Endothelial cell of umbilical vein (primary cell): ENCODE measurements around the gene SERTAD1. TPM values are rescaled to one million over a fixed set of nuclear protein-coding genes. Genes with fewer than 3 reads are reported as not detected.

Experiments used
- BruUV-seq: library from RNA; stranded (reverse); fragments of 400-500 nt; replicated peaks from 2 replicates; lab custom pipeline; 2021; lab: Mats Ljungman, UMichigan
- CTCF ChIA-PET: fragments of 300-600, 350-600 bp; sonication (Branson Sonifier 250); formaldehyde crosslinking; loops from one replicate; lab custom pipeline; 2021; ENCODE audit warnings: antibody characterized with exemption, inconsistent platforms; lab: Charles Lee
- POLR2A ChIA-PET: fragments of 300-600, 350-600 bp; sonication (Branson Sonifier 250); formaldehyde crosslinking; loops from one replicate; lab custom pipeline; 2021; ENCODE audit warnings: antibody characterized with exemption, inconsistent platforms; lab: Charles Lee
- DNase-seq: peaks from one replicate; pipeline ENCODE4 v3.0.0-alpha.2; 2011; ENCODE audit warnings: low read depth, low spot score
- FAIRE-seq: peaks from 2 replicates; lab custom pipeline; 2011; peaks lifted over from hg19 to GRCh38; lab: Jason Lieb, UNC
- H2AFZ ChIP-seq: 2 replicates; pipeline ENCODE4 v1.6.0; 2012; ENCODE audit warnings: low read depth, low read length, control low read depth, inconsistent platforms
- H3K27ac ChIP-seq: 2 replicates; pipeline ENCODE4 v1.5.1; 2011; ENCODE audit warnings: low read depth, mild to moderate bottlenecking, control low read depth, low read length, moderate library complexity; ENCODE audit not compliant: insufficient read depth
- H3K27me3 ChIP-seq, 2 experiments: 2 replicates each; pipeline versions ENCODE4 v1.6.0 to v1.6.1; 2011; ENCODE audit warnings: low read length in 2 of 2, mixed read lengths in 1 of 2; ENCODE audit not compliant: control insufficient read depth in 2 of 2, insufficient read depth in 2 of 2
- H3K36me3 ChIP-seq, 2 experiments: 2 replicates in 1 of 2; 3 replicates in 1 of 2; pipeline ENCODE4 v1.5.1; 2011; ENCODE audit warnings: low read length in 2 of 2, mild to moderate bottlenecking in 1 of 2, moderate library complexity in 1 of 2; ENCODE audit not compliant: control insufficient read depth in 2 of 2, insufficient read depth in 2 of 2; ENCODE audit errors: extremely low read depth in 1 of 2
- H3K4me1 ChIP-seq: 3 replicates; pipeline ENCODE4 v1.5.1; 2011; ENCODE audit warnings: mild to moderate bottlenecking, low read length; ENCODE audit not compliant: control insufficient read depth, insufficient read depth; ENCODE audit errors: extremely low read depth
- H3K4me2 ChIP-seq: 2 replicates; pipeline ENCODE4 v1.6.1; 2011; ENCODE audit warnings: low read length, control low read depth, mixed read lengths; ENCODE audit not compliant: insufficient read depth
- H3K4me3 ChIP-seq, 3 experiments: fragments of 200-600 bp in 1 of 3; sonication (generic), shearing (Covaris generic) in 1 of 3; replicated peaks in 1 of 3; 2 replicates each; pipeline ENCODE4 v1.5.1; 2011 to 2016; ENCODE audit warnings: control low read depth in 3 of 3, low read length in 3 of 3, mild to moderate bottlenecking in 2 of 3, inconsistent platforms in 1 of 3, low read depth in 1 of 3, moderate library complexity in 1 of 3; ENCODE audit not compliant: insufficient read depth in 1 of 3
- H3K79me2 ChIP-seq: 2 replicates; pipeline ENCODE4 v1.6.0; 2012; ENCODE audit warnings: low read length, inconsistent platforms; ENCODE audit not compliant: control insufficient read depth, insufficient read depth
- H3K9ac ChIP-seq: replicated peaks from 2 replicates; pipeline ENCODE3; 2011; ENCODE audit warnings: low read length, control low read depth; ENCODE audit not compliant: insufficient read depth; ENCODE audit errors: extremely low read depth
- H3K9me1 ChIP-seq: replicated peaks from 3 replicates; pipeline ENCODE4 v1.6.0; 2011; ENCODE audit warnings: mild to moderate bottlenecking, low read length; ENCODE audit not compliant: control insufficient read depth, insufficient read depth; ENCODE audit errors: extremely low read depth
- H3K9me3 ChIP-seq: replicated peaks from 2 replicates; pipeline ENCODE4 v1.5.1; 2012; ENCODE audit warnings: low read length, inconsistent platforms; ENCODE audit not compliant: control insufficient read depth, insufficient read depth
- H4K20me1 ChIP-seq: replicated peaks from 2 replicates; pipeline ENCODE3; 2011; ENCODE audit warnings: mild to moderate bottlenecking, low read length; ENCODE audit not compliant: control insufficient read depth, insufficient read depth; ENCODE audit errors: extremely low read depth
- EZH2 ChIP-seq: IDR thresholded peaks from 2 replicates; pipeline ENCODE4 v1.6.1; 2012; ENCODE audit warnings: borderline replicate concordance, low read depth, mild to moderate bottlenecking, moderate library complexity, low read length, inconsistent platforms; ENCODE audit not compliant: severe bottlenecking
- JUN ChIP-seq: IDR thresholded peaks from 2 replicates; pipeline ENCODE4 v1.6.1; 2011; ENCODE audit warnings: borderline replicate concordance, low read depth; ENCODE audit not compliant: insufficient read length, insufficient read depth
- POLR2A ChIP-seq: IDR thresholded peaks from 2 replicates; pipeline ENCODE4 v1.6.1; 2012; ENCODE audit warnings: low read depth, mild to moderate bottlenecking, control low read depth, low read length
- dilution Hi-C: fragments of 300-500 bp; cut with MboI; formaldehyde crosslinking; loops from one replicate; pipeline ENCODE4 v1.15.0; 2019; ENCODE audit warnings: low sequenced_read_pairs; ENCODE audit not compliant: extremely low pct_ligation_motif_present
- intact Hi-C: fragments of 100-400 bp; cut with micrococcal nuclease; formaldehyde crosslinking; loops from one replicate; pipeline ENCODE4 v1.10.0; 2022
- polyA plus RNA-seq, 4 experiments: library from polyadenylated mRNA; depleted of rRNA in 3 of 4; stranded (reverse) in 3 of 4; unstranded in 1 of 4; fragments of >200 nt; gene quantifications; 2 replicates each; pipeline versions ENCODE4 v1.2.1 to v1.2.3, GENCODE V29; 2011 to 2012; ENCODE audit warnings: missing spikeins in 1 of 4
- total RNA-seq: library from RNA; stranded (reverse); gene quantifications from 2 replicates; pipeline ENCODE4 v1.2.3, GENCODE V29; 2021
- TF ChIP-seq, protein P1 (sequence below): IDR thresholded peaks from 2 replicates; pipeline ENCODE4 v1.6.1; 2011; ENCODE audit not compliant: insufficient read depth, insufficient read length

Gene SERTAD1
- total and polyA plus RNA-seq, 2 donors (not counting 3 experiments of a cell fraction or from before 2014, with no cell fraction given): 8.8 to 15.3 TPM

DNA sequence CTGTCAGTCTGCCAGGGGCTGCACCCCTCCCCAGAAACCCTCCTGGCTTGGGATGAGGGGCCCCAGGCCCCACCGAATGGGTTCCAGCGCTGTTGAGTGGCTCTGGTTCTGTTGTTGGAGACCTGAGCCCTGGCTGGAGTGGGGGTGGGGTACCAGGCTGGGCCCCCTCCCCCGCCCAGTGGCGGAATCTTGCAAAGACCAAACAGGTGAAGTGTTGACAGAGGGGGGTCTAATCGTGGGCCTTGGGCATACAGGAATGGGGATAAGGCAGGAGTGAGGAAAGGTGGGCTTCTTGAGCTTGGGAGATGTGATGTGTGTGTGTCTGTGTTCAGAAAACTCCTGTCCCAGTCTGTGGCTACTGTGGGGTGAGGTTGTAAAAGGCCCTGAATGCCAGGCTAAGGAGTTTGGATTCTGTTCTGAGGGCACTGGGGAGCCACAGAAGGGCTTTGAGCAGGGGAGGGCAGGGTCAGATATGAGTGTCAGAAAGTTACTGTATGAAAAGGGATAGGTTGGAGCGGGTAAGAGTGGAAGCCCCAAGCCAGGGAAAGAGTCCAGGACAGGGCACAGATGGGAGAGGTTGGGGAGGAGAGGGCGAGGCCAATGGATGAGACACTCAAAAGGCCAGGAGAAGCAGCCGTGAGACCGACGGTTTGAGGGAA is 35.6 kb downstream of the SERTAD1 start, which contains the start of gene HIPK4:
Gene HIPK4, minus strand, starts transcription at position 98 of the 659 bp plus-strand sequence. CDS start 279 bp downstream, outside the sequence.
- Histone ChIP-seq H4K20me1 (no peaks in the 10 kb centered on the region), H3K27ac (no peak within 1 kb of the TSS), H3K4me1 (no peaks in the 10 kb centered on the region), H3K27me3 (no peaks in the 10 kb centered on the region), H3K9me1 (no peaks in the 10 kb centered on the region), H3K4me2 (no peak within 1 kb of the TSS), H3K79me2 (no peaks in the 10 kb centered on the region), H2AFZ (no peak within 1 kb of the TSS), H3K4me3 (no peak within 1 kb of the TSS), H3K9me3 (no peaks in the 10 kb centered on the region), H3K36me3 (no peaks in the 10 kb centered on the region), H3K9ac (no peak within 1 kb of the TSS)
- ChIA-PET POLR2A (no interaction called here), CTCF (no interaction called here)
- DNase-seq: no peak
- BruUV-seq: no TSS peak
- intact Hi-C loops (no loop called here), dilution Hi-C loops (no loop called here)
- FAIRE-seq: no peak
- TF ChIP-seq, protein P1, sequence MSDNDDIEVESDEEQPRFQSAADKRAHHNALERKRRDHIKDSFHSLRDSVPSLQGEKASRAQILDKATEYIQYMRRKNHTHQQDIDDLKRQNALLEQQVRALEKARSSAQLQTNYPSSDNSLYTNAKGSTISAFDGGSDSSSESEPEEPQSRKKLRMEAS: no peak

DNA sequence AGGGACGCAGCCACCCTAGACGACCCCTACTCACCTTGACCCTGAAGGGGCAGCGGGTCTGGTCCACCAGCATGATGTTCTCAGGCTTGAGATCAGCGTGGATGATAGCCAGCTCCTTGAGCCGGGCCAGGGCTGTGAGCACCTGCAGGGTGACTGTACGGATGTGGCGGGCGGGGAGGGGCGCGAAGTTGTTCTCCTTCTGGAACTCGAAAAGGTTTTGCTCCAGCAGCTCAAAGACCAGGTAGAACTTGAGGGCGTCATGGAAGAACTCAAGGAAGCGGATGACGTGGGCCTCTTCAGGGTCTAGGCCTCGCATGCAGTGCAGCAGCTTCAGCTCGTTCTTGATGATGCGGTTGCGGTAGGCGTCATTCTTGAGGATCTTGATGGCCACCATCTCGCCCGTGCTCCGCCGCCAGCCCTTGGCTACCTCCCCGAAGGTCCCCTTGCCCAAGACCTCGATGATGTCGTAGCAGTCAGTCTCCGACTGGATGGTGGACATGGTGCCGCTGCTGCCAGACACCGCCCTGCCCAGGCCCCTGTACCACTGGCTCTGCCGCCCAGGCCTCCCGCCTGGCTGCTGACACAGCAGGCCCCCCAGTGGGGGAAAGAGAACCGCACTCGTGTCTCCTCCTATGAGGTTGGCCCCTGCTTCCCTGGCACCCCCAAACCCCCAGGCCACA is 36.2 kb downstream of the SERTAD1 start:
- POLR2A ChIA-PET: no interaction called here
- FAIRE-seq (no peak), DNase-seq (no peak)
- no peak overlapping the region for H3K4me2 ChIP-seq
- H3K9ac ChIP-seq: no peak overlapping the region
- H3K27me3 ChIP-seq: no peaks in the 10 kb centered on the region
- no peaks in the 10 kb centered on the region for H3K79me2 ChIP-seq
- no peak overlapping the region for H2AFZ ChIP-seq
- no peaks in the 10 kb centered on the region for H4K20me1 ChIP-seq
- CTCF ChIA-PET: no interaction called here
- H3K9me1 ChIP-seq: no peaks in the 10 kb centered on the region
- dilution Hi-C loops: no loop called here
- no peaks in the 10 kb centered on the region for H3K9me3 ChIP-seq
- no peak overlapping the region for H3K4me3 ChIP-seq
- no peaks in the 10 kb centered on the region for H3K36me3 ChIP-seq
- no peak overlapping the region for H3K27ac ChIP-seq
- no TSS peak for BruUV-seq
- TF ChIP-seq JUN: no peak
- TF ChIP-seq EZH2: no peak
- no peak for TF ChIP-seq POLR2A
- intact Hi-C loops: no loop called here
- H3K4me1 ChIP-seq: no peaks in the 10 kb centered on the region
